RPMI8226 (cell line): ENCODE results near the gene CREBL2.
"Not testable (repeated sequence)": the region's sequence is repeated elsewhere in the genome, so short reads cannot be mapped to it uniquely, and the experiment has no call there.

Experiments
- DNase-seq: peaks from one replicate; pipeline ENCODE4 v3.0.0-alpha.2; 2015

The CREBL2 gene

DNA sequence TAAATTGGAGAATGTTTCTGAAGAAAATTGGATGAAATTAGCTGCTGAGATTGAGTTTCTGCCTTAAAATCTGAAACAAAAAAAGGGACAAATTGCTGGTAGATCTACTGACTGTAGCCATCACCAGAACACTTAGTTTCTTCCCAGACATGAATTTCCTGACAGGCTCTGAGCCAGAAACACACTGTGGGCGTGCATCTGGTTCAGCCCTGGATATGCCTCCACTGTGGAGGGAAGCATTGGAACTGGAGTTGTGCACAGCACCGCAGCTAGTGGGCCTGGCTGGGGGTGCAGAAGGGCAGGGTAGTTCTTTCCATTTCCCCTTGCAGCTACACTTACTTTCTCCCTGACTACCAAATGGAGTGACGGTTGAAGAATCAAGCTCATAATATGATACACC lies 31.2 kb downstream of the CREBL2 start:
- no peak for DNase-seq

DNA sequence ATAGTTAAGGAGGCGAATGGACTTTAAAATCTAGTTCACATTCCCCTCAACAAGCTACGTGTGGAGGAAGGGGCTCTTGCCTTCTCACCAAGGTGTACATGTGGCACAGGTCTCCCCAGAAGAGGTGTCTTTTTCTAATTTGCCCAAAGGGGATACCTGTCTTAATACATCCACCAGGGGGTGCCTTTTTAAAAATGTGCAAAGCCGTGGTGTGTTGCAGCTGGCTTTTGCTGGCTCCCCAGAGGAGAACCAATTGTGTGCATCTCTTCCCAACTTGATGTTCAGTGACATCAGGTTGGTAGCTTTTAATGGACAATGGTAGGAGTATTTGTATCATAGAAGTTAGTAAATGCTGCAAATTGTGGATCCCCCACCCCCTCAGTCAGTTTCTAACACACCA lies 33.8 kb downstream of the CREBL2 start:
- peak; percentile 63 for DNase-seq

DNA sequence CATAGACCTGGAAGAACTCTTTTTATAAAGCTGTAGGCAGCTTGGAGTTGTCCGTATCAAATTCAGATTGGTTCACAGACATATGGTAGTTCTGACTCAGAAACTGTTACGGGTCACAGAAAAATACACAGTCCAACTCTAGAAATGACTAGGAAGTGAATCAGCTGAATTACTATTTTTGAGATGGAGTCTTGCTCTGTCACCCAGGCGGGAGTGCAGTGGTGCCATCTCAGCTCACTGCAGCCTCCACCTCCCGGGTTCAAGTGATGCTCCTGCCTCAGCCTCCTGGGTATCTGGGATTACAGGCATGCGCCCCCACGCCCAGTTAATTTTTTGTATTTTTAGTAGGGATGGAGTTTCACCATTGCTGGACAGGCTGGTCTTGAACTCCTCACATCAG lies 34.3 kb downstream of the CREBL2 start:
- not testable (repeated sequence) for DNase-seq

DNA sequence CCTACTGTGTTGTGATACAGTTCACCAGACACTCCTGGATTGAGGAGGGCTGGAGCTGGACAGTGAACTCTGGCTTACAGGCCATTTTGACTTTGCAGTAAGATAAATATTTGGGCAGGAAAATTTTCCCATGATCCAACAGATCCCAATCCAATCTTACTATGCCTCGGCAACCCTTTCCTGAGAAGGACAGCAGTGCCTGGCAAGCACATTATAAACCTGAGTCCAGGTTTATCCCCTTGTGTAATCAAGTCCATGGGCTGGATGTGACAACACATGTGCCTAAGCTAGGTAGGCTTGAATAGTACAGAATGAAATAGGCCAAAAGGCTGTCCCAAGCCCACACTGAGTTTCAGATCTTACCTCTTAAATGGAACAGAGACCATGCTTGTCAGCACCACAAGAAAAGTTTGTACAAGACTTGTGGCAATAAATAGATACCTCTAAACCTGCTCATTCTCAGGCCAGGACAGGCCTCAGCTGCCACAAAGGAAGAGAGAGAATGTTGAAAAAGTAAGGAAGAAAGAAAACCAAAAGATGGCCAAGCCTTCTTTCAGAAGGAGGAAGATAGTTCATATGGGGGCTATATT lies 34.9 kb downstream of the CREBL2 start:
- DNase-seq = no peak

DNA sequence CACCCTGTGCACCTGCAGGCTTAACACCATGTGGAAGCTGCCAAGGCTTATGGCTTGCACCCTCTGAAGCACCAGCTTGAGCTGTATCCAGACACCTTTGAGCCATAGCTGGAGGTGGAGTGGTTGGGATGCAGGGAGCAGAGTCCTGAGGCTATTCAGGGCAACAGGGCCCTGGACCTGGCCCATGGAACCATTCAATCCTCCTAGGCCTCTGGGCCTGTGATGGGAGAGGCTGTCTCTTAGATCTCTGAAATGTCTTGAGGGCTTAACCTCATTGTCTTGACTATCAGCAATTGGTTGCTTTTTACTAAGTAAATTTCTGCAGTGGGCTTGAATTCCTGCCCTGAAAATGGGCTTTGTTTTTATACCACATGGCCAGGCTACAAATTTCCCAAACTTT lies 36.6 kb downstream of the CREBL2 start:
- DNase-seq = no peak

DNA sequence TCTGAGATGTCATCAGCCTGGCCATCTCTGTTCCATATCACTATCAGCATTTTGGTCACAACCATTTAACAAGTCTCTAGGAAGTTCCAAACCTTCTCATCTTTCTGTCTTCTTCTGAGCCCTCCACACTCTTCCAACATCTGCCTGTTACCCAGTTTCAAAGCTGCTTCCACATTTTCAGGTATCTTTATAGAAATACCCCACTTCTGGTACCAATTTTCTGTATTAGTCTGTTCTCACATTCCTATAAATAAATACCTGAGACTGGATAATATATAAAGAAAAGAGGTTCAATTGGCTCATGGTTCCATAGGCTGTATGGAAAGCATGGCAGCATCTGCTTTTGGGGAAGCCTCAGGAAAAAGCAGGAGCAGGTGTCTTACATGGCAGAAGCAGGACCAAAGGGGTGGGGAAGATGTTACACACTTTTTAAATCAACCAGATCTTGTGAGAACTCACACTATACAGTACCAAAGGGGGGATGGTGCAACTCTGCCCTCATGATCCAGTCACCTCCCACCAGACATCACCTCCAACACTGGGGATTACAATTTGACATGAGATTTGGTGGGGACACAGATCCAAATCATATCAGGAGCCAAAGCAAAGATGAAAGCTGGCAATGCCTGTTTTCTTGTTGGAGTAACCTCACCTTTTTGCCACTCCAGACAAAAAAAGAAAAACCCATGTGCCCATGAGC lies 37.4 kb downstream of the CREBL2 start:
- DNase-seq = no peak

DNA sequence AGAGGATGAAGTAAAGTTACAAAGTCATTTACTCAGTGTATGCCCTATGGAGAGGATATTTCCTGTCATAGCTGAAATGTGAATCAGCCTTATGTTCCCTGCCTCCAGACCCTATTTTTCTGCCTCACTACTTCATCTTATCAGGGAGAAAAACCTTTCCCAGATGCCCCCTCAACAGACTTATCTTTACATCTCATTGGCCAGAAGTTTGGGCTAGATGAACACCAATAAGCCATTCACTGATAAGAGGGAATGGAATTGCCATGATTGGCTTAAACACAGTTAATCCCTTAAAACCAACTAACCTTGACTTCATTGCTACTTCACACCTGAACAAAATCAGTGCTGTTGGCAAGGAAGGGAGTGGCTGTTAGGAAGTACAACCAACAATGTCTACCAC lies 40.1 kb downstream of the CREBL2 start:
- DNase-seq = no peak

DNA sequence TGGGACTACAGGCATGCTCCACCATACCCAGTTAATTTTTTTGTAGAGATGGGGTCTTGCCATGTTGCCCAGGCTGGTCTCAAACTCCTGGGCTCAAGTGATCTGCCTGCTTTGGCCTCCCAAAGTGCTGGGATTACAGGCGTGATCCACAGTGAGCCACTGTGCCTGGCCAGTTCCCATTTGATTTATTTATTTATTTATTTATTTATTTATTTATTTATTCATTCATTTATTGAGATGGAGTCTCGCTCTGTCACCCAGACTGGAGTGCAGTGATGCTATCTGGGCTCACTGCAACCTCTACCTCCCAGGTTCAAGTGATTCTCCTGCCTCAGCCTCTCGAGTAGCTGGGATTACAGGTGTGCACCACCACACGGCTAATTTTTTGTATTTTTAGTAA lies 41.0 kb downstream of the CREBL2 start:
- not testable (repeated sequence) for DNase-seq

DNA sequence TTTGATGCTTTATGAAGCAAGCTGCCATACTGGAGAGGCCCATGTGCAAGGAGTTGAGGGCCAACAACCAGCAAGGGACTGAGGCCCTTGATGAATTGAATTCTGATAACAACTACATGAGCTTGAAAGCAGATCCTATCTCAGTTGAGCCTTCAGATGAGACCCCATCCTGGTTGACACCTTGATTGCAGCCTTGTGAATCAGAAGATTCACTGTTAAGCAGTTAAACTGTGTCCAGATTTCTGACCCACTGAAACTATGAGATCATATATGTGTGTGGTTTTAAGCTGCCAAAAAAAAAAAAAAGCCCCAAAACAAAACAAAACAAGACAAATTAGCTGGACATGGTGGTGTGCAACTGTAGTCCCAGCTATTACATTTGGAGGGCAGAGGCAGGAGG lies 42.2 kb downstream of the CREBL2 start:
- DNase-seq = no peak

DNA sequence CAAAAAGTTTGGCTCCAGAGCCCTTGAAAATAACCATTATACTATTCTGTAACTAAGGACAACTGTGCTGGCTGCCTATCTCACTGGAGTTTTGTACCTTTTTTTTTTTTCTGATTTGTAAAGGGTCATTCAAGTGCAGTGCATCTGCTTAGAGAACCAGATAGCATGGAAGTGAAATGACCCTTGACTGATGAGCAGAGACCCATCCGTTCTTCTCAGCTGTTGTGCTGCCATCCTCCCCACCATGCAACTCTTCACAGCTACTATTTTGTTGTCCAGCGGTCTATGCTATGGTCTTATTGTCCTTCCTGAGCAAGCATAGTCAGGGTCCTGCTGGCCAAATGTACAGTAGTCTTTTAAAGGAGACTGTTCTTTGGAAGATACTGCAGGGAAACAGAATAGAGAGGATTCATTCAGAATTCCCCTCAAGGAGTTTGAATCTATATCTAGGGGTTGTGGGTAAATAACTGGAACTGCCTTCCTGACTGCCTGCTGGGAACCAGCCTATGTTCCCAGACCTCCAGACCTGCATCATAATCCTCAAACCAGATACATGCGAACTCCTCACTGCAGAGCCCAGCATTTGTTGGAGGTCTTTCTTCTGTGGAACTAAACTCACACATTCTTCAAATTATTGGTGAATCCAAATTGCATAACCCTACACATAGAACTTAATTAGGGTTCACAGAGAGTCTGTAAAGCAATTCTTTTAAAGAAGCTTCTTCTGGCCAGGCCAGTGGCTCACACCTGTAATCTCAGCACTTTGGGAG lies 43.2 kb downstream of the CREBL2 start:
- no peak for DNase-seq

DNA sequence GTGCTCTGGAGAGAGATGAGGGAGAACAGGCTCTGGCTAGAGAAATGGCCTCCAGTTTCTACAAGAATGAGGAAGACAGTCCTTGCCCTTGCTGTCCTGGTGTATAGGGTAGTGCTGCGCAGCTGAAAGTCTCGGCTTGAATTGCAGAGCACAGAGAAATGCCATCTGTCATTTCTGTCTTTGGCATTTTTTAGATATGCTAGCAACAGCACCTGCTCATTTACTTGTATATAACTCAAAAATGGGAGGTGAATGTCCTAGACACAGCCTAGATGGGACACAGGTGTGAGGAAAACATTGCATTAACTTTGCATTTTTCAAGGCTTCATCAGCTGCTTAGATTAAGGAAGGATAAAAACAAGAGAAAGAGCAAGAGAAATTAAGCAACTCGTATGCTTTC lies 48.5 kb downstream of the CREBL2 start:
- DNase-seq = peak; percentile 44

DNA sequence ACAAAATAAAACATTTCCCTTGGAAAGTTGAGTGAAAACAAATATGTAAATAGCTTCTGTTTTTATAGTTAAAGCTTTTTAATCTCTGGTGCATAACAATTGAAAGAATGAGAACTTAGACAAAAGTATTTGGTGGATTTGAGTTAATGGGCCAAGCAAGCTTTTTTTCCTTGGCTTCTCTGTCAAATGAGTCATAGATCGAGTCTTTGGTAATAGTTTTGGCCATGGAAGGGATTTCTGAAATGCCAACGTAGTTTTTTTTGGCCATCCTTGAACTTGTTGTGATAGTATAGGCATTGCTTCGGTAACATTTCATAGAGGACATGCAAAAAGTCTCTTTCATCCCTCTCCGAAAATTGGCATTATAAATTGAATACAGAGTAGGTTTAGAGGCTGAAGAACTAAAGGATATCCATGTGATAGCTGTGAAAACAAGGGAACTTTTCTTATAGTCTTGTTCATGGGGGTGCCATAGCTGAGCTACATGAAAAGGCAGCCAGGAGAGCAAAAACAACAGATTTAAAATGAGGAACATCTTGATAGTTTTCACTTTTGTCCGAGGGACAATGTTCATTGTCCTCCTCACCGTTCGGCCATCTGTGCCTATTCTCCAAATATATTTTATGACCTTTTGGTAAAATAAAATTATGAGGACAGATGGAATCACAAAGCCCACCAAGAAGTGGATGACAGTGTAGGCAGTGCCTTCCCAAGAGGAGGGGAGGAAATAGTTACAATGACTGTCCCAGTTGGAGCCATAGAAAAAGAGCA lies 49.6 kb downstream of the CREBL2 start:
- no peak for DNase-seq

DNA sequence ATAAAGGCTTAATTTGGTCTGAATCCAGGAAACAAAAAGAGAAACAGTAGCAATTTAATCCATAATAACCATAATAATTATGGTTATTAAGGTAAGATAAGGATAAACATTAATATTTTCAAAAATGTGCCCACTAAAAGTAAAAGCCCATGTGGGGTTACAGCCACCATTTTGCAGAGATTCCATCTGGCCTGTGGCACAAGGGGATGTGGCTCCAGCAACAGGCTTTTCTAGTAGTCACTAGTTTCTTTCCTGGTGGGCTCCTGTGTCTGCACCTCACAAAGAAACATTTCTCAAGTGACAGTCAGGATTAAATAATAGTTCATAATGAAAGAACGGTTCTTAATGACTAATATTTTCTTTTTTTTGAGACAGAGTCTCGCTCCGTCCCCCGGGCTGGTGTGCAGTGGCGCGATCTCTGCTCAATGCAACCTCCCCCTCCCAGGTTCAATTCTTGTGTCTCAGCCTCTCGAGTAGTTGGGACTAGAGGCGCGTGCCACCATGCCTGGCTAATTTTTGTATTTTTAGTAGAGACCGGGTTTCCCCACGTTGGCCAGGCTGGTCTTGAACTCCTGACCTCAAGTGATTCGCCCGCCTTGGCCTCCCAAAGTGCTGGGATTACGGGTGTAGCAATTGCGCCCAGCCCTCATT lies 52.1 kb downstream of the CREBL2 start:
- no peak for DNase-seq

DNA sequence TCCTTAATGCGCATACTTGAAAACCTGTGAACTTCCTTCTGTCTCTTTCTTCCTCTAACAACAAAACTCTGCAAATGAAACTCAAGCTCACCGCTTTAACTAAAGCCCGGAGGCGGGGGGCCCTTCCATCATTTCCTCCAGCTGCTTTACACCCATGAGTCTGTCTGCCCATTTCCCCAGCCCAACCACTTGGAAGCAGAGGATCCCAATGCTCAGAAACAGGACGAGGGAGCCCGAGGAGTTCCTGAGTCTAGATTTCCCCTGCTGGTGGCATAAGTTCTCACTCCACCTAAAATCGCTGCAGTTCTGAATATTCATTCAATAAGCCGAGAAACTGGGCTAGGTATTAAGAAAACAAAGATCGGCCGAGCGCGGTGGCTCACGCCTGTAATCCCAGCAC lies 53.5 kb downstream of the CREBL2 start:
- DNase-seq = no peak

DNA sequence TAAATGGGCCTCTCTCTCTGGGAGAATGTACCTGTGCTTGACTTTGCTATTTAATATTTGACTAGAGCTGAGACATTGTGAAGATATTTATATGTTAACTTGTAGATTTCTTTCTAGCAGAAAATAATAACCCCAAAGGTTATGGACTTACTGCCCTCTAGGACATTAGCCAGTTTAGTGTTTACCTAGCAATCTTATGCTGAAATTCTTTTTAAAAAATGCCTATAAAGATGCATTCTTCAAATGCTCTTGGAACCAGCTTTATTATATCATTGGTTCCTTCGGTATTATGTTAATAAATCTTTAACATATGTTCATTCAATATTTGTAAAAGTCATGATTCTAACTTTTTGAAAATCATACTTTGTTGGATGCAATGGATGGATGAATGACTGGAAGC lies 56.3 kb downstream of the CREBL2 start:
- no peak for DNase-seq

DNA sequence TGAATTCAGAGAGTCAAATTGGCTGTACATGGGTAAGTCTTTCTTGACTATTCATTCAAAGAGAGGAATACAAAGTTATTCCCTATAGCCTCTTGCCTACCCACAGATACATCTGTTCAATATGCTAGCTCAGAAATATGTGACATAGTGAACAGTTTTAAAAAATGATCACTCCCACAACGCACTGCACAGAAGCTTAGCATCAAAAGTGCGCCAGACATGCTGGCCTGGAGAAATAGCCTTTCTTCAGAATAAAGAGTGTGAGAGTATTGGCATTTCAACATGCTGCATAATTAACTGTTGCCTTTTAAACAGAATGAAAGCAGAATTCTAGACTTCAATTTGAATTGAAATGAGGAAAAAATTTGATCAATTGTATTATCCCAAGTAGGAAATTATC lies 57.3 kb downstream of the CREBL2 start:
- DNase-seq = no peak

DNA sequence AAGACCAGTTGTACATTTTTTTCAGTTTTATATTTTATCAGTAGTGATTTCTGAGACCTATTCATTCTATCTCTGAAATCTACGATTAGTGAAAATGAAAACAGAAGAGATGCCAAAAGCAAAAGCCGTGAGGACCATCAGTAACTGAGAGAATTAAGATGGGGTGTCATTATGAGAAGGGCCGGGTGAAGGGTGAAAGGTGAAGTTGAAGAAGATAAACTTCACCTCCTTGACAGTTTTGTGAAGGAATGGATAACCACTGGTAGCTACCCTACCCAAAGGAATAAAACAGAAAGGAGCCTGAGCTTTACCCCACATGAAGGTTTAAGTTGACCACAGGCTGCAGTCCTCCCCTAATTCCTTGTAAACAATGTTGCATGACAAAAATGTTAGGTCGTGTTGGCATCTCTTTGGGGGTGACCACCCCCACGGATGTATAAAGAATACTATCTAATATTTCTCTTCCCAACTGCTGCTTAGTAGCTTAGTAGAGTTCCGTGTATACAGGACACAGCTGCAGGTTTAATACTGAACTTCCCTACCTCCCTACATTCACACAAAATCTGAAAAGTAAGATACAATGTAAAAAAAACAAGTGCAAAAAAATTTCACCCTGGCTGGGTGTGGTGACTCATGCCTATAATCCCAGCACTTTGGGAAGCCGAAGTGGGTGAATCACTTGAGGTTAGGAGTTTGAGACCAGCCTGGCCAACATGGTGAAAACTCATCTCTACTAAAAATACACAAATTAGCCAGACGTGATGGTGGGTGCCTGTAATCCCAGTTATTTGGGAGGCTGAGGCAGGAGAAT lies 60.4 kb downstream of the CREBL2 start:
- no peak for DNase-seq

DNA sequence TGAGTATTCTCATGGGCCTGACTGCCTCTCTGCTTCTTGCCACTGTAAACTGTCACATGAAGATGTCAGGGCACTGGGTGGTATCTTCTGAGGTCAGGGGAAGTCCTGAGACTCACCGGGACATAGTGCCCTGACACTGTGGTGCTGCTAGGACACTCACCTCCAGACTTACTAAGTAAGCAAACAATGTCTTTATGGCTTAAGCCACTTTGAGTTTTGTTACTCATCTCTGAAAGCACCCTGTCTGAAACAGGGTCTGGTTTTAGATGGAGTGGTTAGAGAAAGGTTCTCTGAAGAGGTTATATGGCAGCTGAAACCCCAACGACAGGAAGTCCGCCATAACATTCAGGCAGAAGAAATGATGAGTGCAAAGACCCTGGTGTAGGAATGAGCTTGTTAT lies 61.6 kb downstream of the CREBL2 start:
- DNase-seq = no peak

DNA sequence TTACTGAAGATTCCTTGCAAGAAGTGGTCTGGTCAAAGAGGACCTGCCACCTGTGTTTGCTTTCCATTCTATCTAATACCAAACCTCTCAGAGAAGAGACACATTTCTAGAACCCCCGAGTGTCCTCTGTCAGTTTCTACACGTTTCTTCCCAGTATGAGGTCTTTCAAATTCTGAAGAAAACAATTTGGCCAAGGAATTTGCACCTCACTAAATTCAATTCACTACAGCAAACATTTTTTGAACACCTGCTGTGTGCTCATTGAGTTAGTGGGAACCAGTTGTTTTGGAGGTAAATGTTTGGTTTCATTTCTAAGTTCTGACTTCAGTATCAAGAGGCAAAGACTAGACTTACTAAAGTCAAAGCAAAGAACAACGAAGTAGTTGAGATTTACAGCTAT lies 64.9 kb downstream of the CREBL2 start:
- no peak for DNase-seq

DNA sequence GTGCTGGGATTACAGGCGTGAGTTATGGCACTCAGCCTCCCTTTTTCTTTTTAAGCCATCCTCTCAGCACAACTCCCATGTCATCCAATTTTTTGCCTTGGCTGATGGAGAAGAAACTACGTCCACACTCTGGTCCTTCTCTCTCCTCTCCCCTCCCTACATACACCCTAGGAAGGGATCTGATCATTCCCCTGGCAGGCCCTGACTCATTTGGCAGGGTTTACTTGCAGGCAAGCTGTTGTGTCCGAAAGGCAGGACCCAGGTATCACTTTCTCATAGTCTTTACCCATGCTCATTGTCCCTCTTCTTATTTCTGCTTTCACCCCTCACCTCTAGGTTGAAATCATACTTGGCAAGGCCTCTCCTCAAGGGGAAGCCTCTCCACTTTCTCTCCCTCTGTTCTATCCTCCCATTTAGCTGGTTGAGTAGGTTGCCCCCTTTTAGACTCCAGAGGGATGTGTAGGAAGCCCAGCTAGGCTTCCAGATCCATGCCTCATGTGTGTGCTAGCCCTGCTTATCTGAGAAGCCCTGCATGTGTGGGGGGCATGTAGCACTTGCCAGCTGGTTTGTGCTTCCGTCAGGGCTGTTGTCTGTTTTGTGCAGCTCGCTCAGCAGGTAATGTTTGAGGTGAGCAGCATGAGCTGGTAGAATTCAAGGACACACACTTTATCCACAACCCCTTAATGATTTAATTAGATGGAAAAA lies 69.5 kb downstream of the CREBL2 start:
- DNase-seq = no peak

DNA sequence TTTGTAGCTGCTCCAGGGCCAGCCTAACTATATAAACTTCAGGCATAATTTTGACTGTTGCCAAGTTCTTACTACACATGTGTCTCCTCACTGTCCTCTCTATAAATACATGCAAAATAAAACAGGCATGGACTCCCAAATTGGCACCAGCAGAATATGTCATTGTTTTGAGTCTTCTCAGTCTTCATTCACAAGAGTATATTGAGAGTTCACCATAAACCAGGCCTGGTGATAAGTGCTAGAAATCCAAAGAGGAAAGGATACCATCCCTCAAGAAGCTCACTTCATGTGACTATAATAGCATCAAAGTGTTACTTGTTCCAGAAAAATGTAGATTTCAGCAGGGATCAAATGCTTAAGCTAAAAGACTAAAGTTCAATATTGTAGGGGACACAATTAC lies 70.6 kb downstream of the CREBL2 start:
- no peak for DNase-seq
